GM12865 (cell line): ENCODE measurements around the gene NR6A1.

Experiments used
- DNase-seq: peaks from one replicate; pipeline ENCODE4 v3.0.0; 2010; ENCODE audit warnings: low read depth
- H3K4me3 ChIP-seq: 2 replicates; pipeline ENCODE4 v1.5.1; 2011; ENCODE audit warnings: mild to moderate bottlenecking, low read depth, low read length, control low read depth
- TF ChIP-seq, protein P1 (sequence below): IDR thresholded peaks from 2 replicates; pipeline ENCODE4 v1.5.1; 2011; ENCODE audit warnings: low read length, control low read depth, low read depth, inconsistent platforms; ENCODE audit not compliant: insufficient read depth; ENCODE audit errors: missing control alignments

NR6A1 gene

DNA sequence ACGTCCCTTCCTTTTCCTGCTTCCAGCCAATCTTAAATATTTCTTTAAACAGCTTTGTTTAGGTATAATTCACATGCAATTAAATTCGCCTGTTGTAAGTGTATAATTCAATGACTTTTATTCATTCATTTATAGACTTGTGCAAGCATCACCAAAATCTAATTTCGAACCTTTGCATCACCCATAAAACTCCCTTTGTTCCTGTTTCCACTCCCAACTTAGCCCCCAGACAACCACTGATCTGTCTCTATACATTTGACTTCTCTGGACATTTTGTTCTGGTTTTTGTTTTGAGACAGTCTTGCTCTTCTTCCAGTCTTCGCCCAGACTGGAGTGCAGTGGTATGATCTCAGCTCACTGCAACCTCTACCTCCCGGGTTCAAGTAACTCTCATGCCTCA is 71.5 kb downstream of the NR6A1 start:
- TF ChIP-seq, protein P1, sequence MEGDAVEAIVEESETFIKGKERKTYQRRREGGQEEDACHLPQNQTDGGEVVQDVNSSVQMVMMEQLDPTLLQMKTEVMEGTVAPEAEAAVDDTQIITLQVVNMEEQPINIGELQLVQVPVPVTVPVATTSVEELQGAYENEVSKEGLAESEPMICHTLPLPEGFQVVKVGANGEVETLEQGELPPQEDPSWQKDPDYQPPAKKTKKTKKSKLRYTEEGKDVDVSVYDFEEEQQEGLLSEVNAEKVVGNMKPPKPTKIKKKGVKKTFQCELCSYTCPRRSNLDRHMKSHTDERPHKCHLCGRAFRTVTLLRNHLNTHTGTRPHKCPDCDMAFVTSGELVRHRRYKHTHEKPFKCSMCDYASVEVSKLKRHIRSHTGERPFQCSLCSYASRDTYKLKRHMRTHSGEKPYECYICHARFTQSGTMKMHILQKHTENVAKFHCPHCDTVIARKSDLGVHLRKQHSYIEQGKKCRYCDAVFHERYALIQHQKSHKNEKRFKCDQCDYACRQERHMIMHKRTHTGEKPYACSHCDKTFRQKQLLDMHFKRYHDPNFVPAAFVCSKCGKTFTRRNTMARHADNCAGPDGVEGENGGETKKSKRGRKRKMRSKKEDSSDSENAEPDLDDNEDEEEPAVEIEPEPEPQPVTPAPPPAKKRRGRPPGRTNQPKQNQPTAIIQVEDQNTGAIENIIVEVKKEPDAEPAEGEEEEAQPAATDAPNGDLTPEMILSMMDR, result no peak
- no peak overlapping the region for H3K4me3 ChIP-seq
- no peak for DNase-seq

GRCh38 chr9:124698265-124698664 is 72.8 kb downstream of the NR6A1 start:
- no peak for DNase-seq
- no peak overlapping the region for H3K4me3 ChIP-seq
- TF ChIP-seq, protein P1, result no peak

GRCh38 chr9:124697326-124698200 is 73.5 kb downstream of the NR6A1 start:
- TF ChIP-seq, protein P1, result no peak
- H3K4me3 ChIP-seq, result no peak overlapping the region
- DNase-seq, result no peak

- TF ChIP-seq, protein P1, result no peak
- H3K4me3 ChIP-seq, result no peak overlapping the region
- no peak for DNase-seq
Measured at GRCh38 chr9:124696101-124696500, 75.0 kb downstream of the NR6A1 start.

DNA sequence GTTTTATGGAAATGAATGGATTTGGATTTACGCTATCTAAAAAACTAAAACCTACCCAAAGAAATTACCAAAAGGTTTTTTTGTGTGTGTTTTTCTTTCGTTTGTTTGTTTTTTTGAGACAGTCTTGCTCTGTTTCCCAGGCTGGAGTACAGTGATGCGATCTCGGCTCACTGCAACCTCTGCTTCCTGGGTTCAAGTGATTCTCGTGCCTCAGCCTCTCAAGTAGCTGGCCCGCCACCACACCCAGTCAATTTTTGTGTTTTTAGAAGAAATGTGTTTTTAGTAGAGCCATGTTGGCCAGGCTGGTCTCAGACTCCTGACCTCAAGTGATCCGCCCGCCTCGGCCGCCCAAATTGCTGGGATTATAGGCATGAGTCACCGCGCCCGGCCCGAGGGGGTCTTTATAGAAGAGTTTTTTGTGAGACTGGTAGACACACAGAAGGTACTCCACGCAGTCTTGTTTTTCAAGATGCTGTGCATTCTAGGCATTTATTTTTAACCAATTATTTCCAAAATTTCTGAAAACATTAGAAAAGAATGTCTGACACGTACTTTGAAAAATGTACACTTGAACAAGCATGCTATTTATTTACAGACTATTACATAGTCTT is 75.7 kb downstream of the NR6A1 start:
- no peak overlapping the region for H3K4me3 ChIP-seq
- no peak for DNase-seq
- TF ChIP-seq, protein P1, result no peak

DNA sequence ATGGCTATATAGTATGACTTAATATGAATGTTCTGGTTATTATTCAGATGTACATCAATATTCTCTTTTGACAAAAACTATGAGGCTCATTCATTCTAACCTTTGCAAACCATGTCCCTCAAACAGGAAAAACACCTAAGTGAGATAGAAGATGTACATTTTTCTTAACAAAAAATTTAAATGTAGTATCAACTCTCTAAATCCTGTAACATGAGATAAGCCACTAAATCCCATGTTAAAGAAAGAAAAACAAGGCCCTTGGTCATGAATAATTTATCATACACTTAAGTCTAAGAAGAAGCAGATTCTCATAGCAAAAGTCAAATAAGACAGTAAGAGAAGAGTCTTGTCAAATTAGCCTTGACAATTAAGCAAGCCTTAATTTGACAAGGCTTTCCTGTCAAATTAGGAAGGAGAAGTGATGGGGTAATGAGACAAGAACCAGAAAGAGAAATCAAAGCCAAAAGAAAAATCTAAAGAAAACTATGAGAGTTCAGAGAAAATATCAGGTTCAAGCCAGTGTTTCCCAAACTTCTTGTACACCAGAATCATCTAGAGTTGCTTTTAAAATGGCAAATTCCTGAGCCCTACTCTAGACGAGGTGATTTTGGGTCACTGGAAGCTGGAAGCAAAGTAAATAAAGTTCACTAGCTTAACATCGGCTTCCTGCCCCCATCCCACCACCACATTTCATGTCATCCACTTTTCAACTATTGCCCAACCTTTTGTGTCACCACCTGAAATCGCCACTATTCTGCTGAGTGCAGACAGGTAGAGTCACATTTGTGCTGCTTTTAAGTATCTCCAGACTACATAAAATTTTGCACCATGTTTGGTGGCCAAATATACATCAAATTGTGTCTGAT is 76.5 kb downstream of the NR6A1 start:
- no peak overlapping the region for H3K4me3 ChIP-seq
- DNase-seq, result no peak
- TF ChIP-seq, protein P1, result no peak
